Suppressor macrophage treated with lipopolysaccharide for 4 hours (primary cell): ENCODE data around the gene LRRC56.
A peak's percentile ranks its signal among the peaks of the same experiment; 100 is the strongest.

Experiments used
- DNase-seq: peaks from one replicate; pipeline ENCODE4 v3.0.0-alpha.2; 2020

LRRC56 gene

DNA sequence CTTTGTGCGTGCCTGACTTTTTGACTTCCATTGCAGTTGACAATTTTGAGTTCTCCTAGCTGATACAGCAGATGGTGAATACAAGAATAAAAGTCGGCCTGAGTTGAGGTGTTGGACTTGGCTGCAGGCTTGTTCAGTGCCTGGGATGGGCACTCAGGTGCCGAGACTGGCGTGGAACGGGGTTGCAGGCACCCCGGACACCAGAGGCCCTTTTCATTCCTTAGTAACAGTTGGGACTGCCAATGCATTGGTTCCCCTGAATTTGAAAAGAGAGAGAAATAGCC lies 40.2 kb downstream of the LRRC56 start:
- DNase-seq: no peak

DNA sequence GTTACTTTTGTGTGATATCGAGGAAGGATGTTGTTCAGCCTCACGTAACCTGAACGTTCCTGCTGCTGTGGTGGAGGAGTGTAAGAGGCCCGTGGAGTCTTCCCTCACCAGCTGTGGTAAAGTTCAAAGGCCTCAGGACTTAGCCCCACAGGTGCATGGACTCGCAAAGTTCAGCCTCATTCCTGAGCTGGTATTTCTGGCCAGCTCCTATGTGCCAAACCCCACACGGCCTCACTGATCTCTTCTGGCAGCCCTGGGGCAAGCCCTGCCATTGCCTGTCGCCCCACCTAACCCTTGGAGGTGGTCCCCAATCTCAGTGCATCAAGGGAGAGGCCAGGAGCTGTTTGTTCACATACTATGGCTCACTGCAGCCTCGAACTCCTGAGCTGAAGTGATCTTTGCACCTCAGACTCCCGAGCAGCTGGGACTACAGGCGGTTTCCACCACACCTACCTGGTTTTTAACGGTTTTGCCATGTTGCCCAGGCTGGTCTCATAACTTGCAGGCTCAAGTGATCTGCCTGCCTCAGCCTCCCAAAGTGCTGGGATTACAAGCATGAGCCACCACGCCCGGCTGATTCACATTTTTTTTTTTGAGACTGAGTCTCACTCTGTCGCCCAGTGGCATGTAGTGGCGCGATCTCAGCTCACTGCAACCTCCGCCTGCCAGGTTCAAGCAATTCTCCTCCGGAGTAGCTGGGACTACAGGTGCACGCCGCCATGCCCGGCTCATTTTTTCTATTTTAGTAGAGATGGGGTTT lies 41.1 kb downstream of the LRRC56 start:
- no peak for DNase-seq

DNA sequence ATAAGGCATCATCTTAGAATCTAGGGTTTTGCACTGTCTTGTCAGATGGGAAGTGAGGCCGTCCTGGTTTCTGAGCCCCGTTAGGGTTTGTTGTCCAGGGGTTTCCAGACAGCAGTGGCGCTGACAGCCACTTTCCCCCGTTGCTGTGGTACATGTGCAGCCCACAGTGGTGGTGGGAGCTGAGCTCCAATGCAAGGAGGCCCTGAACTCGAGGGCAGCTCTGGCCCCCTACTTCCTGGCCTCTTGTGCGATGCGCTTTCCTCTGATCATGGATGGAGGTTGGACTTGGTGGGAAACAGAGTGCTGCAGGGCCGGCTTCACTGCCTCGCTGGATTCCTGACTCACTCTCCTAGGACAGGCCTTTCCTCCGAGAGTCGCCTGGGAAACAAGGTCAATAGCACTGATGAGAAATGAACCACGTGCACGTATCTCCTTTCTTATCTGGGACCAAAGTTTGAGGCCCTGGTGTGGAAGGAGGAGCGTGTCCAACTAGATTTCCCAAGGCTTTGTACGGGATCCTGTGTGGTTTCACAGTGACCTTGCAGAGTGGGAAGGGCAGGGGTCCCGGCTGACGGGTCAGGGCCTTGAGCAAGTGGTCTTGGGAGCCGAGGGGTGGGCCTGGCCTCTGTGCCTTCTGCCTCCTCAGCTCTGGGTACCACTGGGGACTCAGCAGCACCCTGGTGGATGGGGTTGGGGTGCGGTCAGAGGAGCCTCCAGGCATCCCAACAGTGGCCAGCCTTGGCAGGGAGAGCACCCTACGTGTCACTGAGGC lies 42.7 kb downstream of the LRRC56 start:
- DNase-seq: no peak

GRCh38 chr11:581342-581741 lies 44.0 kb downstream of the LRRC56 start:
- no peak for DNase-seq

GRCh38 chr11:581752-582151 lies 44.4 kb downstream of the LRRC56 start:
- no peak for DNase-seq

GRCh38 chr11:584287-584686 lies 47.0 kb downstream of the LRRC56 start:
- no peak for DNase-seq

DNA sequence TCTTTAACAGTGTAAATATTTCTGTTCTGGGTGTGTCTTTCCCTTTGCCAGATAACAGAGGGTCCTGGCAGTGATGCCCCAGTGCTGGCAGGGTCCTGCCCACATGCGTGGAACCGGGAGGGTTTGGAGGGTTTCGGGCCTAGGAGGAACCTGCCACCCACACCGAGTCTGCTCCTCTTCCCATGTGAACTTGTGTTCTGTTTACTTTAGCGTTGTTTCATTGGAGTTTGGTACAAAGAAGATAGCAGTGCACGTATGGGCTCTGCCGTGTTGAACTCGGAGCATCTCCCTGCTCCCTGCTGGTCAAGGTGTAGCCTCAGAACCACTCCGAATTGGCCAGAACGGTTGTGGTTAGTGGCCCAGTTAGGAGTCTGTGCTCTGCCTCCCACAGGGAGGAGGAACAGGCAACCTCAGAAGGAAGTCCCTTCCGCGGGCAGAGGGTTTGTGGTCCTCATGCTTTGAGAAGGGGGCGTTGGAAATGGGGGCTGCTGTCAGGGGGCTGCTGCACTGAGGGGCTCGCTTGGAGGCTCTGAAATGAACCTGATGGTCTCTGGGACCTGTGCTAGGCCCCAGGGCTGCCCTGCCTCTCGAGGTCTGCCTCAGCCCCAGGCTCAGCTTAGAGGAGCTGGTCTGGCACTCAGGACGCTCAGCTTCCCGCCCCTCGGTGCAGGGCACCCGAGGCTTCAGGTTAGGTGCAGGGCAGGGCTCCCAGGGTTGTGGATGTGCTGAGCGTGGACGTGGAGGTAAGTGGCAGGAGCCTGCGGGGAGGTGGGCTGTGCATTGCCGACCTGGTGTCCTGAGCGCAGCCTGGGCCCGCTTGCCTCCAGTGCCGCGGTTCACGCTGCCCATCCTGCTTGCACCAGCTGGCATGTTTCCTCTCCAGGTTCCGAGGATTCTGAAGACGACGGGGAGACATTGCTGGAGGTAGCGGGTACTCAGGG lies 49.3 kb downstream of the LRRC56 start:
- no peak for DNase-seq

- DNase-seq: no peak
These were observed 50.2 kb downstream of the LRRC56 start for GRCh38 chr11:587546-587945.

DNA sequence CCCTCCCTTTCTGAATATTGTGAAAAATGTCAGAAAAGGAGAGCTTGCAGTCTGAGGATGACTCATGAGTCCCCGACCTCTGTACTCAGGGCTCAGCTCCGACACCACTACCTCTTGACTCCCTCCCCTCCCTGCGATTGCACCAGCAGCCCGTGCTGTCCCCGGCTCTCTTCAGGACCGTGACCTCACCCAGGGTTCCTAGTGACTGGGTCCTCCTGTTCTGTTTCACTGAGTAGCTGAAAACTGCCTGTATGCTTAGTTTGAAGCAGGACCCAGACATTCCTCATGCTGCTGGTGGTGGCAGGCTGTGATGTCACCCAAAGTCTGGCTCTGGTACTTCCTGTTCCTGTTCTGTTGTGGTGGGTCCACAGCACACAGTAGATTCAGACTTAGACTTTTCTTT lies 50.7 kb downstream of the LRRC56 start:
- peak; percentile 91 for DNase-seq

GRCh38 chr11:589798-590197 lies 52.5 kb downstream of the LRRC56 start:
- DNase-seq: no peak

DNA sequence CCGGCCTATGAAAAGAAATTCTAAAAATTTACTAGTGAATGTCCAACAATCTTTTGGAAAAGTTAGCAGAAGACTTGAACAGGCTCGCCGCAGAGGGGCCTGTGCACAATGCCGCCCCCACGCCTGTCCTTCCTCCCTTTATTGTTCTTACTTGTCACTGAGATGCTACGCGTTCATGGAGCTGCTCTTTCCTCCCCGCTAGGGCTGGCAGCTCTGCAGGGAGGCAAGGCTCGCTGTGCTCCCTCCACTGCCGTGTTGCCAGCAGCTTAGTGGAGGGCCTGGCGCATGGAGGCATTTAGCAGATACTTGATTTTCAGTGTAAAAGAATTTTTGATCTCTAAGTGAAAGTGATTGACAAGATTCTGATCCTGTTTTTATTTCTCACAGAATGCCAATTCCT lies 53.7 kb downstream of the LRRC56 start:
- no peak for DNase-seq

GRCh38 chr11:592501-592900 lies 55.2 kb downstream of the LRRC56 start:
- no peak for DNase-seq

DNA sequence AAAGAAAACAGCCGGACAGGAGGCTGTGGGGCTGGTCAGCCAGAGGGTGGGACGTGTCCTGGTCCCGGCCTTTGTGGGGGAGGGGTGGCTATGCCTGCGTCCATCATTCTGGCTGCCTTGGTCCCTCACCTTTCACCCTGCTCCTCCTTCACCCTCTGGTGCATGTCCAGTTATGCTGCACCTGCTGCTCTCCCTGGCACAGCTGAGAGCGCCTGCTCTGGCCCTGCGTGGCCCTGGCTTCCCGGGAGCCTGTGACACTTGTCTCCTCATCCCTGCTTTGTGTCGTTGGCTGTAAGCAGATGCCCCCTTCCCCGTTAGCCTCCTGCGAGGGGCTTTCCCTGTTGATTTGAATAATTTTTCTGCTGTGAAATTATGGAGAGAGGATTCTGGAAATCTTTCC lies 55.6 kb downstream of the LRRC56 start:
- no peak for DNase-seq

DNA sequence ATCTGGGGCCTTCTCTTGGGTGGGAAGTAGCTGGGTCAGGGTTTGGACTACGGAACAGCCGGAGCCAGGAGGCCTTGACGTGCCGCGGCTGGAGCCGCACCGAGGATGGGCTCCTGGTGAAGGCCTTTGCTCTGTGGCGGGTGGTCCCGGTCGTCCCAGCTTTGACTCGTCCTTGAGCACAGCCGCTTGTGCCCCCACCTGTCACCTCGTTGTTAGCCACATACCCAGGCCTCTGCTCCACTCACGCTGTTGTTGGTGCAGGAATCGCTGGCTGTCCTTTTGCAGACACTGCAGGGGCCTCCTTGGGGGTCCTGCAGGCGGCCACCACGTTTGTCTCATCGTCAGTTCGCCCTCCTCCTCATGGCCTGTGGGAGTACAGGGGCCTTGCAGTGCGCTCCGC lies 56.0 kb downstream of the LRRC56 start:
- DNase-seq: no peak

DNA sequence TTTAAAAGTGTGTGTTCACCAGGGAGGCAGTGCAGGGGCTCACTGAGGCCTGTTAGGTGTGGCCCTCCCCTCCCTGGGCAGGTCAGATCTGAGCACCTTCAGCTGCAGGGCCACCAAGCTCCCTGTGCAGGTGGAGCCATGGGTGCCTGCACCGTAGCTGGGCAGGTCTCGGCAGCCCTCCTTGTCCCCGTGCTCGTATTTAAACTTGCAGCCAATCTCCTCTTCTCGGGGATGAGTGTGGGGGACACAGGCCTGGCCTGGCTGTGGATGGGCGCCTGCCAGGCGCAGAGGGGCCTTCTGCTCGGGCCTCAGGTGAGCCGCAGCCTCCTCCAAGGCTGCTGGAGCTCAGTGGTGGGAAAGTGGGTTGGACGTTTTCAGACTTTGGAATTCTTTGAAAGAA lies 58.1 kb downstream of the LRRC56 start:
- no peak for DNase-seq

- DNase-seq: no peak
These were observed 59.0 kb downstream of the LRRC56 start for GRCh38 chr11:596374-596773.

GRCh38 chr11:597166-597725 lies 59.9 kb downstream of the LRRC56 start:
- DNase-seq: no peak

DNA sequence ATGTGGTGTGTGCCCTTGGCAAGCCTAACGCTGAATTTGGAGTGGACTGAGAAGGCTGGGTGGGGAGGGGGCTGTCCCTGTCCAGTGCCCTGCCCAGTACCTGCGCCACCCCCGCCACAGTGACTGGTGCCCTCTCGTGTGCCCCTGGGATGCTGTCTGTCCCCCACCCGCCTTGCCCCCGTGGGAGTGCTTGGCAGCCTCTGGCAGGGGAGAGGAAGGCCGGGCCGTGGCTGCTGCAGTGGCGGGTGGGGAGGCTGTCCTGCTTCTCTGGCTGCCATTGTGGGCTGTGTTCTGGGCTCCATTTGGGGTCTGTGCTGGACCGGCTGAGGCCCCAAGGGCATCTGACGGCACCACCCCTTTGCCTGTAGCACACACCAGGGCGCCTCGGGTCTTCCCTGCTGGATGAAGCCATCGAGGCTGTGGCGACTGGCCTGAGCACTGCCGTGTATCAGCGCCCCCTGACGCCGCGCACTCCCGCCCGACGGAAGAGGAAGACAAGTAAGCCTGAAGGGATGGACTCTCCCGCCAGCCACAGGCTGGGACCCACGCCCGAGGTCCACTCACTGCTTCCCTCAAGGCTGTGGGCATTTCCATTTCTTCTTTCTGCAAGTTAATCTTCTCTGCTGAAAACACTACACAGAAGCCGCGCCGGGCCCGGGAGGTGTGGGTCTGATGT lies 60.8 kb downstream of the LRRC56 start:
- DNase-seq: no peak

DNA sequence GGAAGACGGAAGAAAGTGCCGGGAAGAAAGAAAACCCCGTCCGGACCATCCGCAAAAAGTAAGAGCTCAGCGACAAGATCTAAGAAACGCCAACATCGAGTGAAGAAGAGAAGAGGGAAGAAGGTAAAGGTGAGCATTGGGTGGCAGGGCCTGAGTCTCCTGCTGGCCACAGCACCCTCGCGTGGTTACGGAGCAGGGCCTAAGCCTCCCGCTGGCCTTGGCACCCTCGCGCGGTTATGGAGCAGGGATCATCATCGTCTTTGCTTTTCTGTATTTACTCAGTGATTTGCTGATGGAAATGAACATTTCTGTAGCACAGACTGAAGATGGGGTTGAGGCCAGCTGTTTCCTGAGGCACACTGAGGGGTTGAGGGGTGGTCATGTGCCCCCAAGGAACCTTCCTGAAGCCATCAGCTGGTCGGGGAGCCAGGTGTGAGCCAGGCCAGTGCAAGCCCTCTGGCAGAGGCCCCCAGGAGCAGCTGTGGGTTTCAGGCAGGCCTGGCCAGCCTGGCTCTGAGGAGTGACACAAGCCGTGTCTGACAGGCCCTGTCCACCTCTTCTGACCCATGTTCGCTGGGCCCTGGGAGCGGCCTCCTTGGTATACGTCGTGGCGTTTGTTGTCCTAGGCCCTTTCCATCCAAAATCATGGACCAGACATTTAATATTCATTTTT lies 64.4 kb downstream of the LRRC56 start:
- no peak for DNase-seq

DNA sequence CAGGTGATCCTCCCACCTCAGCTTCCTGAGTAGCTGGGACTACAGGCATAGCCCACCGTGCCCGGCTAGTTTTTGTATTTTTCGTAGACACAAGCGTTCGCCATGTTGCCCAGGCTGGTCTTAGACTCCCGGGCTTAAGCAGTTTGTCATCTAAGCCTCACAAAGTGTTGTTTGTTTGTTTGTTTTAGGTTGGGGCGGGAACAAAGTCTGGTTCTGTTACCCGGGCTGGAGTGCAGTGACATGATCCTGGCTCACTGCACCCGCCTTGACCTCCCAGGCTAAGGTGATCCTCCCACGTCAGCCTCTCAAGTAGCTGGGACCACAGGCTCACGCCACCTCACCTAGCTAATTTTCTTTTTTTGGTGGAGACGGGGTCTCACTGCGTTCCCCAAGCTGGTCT lies 65.8 kb downstream of the LRRC56 start:
- no peak for DNase-seq
